DMS53 treated with DMSO at 0.1 percent for 48 hours (cell line): Measurements from ENCODE around the gene SLC25A33.

Experiments
- DNase-seq: peaks from one replicate; lab custom pipeline; 2025; ENCODE audit not compliant: unreplicated experiment; lab: John Stamatoyannopoulos, UW

Gene SLC25A33

DNA sequence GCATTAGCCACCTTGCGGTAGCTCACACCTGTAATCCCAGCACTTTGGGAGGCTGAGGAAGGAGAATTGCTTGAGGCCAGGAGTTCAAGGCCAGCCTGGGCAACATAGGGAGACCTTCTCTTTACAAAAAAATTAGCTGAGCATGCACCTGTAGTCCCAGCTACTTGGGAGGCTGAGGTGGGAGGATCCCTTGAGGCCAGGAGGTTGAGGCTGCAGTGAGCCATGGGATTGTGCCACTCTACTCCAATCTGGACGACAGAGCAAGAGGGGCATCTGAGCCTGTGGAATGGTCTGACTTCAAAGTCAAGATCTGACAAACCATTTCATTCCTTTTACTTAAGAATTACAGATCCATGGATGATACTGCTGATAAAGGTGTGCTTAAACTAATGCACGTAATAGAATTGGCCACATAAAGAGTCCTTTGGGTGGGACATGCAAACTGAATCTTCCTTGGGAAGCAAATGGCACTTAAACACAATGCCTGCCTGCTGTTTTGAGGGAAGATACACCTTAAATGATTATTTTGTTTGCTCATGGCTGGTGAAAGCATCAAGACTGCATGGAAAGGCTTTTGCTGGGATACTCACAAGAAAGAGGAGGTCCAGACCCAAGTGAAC lies 47.0 kb downstream of the SLC25A33 start:
- DNase-seq, result no peak

DNA sequence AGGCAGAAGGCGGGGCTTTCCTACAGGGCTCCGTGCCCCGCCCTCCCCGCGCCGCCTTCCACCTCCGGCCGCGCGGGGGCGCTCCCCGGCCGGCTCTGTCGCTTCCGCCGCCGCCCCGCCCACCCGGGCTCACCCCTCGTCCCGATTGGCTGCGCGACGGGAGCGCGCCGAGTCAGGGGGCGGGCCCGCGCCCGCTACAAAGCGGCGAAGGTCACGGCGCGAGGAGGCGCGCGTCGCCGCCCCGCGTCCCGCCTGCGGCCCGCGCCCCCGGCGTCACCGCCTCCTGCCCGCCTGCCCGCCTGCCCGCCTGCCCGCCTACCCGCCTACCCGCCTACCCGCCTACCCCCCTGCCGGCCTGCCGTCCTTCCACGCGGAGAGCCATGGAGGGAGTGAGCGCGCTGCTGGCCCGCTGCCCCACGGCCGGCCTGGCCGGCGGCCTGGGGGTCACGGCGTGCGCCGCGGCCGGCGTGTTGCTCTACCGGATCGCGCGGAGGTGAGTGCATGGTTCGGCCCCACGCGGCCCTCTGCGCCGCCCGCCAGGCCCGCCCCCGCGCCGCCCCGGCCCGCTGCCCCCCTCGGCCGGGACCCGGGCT lies 49.4 kb downstream of the SLC25A33 start, which contains the start of gene TMEM201:
Gene TMEM201 (plus strand): TSS at position 361 of the 593 bp plus-strand sequence. CDS start 20 bp downstream, at position 381.
- DNase-seq, result peak; percentile 83

GRCh38 chr1:9589144-9589718 lies 50.0 kb downstream of the SLC25A33 start:
- peak; percentile 20 for DNase-seq

- no peak for DNase-seq
Observed at GRCh38 chr1:9589719-9590157, 50.5 kb downstream of the SLC25A33 start.

GRCh38 chr1:9590201-9590600 lies 50.9 kb downstream of the SLC25A33 start:
- DNase-seq, result no peak

DNA sequence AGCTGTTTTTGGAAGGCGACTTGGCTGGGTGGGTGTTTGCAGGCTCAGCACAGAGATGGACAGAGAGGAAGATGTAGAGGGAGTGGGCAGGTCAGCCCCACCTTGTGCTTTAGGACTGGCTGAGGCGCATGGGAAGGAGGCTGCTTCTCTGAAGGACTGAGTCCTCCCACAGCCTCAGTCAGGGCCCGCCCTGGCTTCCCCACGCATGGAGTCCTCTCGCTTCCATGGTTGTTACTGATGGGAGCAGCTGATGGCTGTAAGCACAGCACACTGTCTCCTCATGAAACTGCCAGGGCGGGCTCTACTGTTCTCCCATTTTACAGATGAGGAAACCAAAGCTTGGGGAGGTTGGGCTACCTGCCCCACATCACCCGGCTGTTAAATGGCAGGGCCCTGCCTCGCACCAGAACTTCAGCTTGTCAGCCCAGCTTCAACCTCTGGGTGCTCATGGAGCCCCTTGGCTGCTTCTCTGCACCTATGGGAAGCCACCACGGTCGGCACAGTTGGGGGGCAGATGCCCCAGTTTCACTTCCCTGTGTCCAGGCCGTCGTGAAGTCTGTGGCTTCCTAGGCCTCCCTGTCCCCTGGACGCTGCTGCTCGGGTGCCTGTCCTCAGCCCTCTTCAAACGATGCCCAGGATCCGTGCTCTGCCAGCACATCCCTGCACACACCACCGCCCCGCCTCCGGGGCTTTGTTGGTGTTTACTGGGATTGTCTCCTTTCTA lies 51.8 kb downstream of the SLC25A33 start:
- DNase-seq, result no peak

DNA sequence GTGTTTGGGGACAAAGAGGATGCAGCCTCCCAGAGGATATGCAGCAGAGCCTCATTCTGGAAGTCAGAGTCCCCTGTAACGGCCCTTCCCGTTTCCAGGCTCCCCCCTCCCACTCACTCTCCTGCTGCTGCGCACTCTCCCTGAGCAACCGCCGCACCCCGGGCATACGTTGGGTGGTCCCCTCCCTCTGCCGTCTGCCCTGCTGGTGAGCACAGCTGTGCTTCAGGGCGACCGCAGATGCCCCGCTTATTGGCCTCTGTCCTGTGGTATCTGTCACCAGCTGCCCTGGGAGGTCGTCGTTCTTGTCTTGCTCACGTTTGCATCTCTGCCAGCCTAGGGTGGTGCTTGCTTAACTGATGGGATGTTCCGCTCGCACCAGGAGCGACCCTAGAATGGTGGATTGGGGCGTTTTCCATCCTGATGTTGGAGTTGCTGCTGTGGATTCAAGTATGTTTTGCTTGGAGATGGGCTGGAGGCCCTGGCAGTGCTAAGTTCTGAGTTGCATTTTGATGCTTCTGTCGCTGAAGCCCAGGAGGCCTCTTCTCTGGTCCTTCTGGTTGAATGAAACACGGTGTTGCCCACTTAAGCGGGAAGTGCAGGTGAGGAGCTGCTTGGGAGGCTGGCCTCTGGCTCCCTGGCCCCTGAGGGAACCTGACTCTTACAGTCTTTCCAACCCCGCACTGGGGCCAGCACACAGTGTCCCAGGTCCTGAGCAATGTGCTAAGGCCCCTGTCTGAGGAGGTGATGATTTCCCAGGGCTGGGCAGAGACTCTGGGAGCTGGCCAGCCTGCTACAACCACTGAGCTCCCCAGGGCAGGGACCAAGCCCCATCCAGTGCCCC lies 52.6 kb downstream of the SLC25A33 start:
- DNase-seq, result no peak

DNA sequence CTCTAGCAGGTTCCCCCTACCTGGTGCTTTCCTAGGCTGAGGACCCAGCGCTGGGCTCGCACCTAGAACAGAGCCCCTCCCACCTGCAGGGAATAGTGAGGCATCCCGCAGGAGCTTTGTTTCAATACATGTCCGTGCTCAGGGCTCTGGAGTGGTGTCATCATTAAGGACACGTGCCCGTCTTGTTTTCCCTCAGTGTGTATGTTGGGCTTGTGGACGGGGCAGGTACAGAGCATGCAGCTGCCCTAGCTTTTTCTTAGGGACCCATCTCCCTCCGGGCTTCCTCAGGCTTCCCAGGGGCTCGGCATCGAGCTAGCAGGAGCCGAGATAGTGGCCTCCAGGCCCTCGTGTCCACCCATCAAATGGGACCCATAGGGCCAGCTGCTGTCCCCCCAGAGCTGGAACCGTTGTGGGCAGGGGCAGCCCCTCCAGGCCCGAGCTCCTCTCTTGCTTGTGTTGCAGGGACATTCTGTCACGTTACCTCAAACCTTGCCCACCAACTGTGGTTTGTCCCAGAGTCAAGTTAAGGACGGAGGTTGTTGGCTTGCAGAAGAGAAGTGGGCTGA lies 53.3 kb downstream of the SLC25A33 start:
- DNase-seq, result no peak

DNA sequence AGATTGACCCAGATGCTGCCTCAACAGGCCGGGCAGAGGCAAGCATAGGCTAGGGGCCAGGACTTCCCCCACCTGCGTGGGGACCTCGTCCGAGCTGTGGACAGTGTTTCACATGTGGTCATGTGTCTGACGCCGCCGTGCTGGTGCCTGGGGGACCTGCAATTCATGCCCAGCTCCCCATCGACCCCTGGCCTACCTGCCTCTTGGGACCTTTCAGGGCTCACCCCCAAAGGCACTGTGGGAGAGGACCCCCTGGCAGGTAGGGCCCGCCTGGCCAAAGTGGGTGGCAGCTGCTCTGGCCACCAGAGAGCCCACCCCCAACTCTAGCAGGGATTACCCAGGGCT lies 53.9 kb downstream of the SLC25A33 start:
- DNase-seq, result no peak

GRCh38 chr1:9593492-9594465 lies 54.5 kb downstream of the SLC25A33 start:
- peak; percentile 47 for DNase-seq

DNA sequence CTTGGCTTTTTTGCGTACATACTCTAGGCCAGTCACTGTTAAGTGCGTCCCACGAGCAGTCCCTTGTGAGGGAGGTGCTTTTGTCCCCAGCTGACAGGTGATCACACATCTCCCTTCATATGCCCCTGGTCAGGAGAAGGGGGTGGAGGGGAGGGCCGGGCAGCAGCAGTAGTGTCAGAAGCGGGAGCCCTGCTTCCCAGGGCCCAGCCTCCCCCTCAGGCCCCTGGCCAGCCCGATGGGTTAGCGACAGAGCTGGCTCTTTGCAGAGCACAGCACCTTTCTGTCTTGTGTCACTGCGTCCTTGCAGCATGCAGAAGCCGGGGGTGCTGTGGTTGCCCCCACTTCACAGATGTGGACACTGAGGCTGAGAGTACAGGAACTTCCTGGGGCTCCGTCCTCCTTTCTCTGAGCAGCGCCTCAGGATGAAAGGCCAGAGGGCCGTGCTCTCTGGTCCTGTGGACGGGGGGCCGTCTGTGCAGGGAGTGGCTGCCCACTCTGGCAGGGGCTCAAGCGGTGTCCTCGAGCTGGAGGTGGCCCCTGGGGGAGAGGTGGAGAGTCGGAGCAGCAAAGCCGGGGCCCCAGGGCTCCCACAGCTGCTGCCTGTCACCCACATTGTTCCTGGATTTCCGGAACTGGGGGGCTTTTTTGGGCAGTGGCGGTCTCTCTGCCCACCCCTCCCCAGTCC lies 55.3 kb downstream of the SLC25A33 start:
- DNase-seq, result no peak

DNA sequence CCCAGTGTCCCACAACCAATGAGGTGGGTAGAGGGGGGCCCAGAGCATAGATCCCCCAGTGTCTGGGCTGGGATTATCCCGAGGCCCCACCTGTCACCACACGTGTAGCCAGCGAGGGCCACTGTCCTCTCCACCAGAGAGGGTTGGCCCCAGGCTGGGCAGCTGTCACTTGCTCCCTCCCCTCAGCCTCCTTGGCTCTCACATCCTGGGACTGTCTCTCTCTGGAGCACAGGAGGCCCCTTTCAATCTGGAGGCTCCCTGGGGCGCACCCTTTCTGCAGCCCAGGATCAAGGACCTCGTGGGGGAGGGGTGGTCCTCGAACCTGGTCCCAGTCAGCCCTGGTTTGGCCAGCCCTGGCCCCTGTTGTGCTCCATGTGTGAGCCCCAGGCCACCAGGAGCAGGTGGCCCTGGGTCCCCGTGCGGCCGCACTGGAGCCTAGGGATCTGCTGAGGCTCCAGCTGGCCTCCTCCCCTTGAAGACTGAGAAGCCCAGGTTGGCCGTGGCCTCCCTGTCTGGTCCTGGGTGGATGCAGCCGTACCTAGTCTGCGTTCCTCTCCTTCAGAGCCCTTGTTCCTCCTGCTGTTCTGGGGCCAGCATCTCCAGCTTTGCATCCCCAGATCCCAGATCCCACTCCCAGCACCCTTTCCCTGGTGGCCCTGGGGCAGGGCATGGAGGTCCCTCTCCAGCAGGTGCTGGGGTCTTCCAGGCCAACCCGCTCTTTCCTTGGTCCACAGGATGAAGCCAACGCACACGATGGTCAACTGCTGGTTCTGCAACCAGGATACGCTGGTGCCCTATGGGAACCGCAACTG lies 56.1 kb downstream of the SLC25A33 start:
- no peak for DNase-seq

GRCh38 chr1:9595968-9596340 lies 56.7 kb downstream of the SLC25A33 start:
- DNase-seq, result no peak

GRCh38 chr1:9596415-9597123 lies 57.3 kb downstream of the SLC25A33 start:
- no peak for DNase-seq

DNA sequence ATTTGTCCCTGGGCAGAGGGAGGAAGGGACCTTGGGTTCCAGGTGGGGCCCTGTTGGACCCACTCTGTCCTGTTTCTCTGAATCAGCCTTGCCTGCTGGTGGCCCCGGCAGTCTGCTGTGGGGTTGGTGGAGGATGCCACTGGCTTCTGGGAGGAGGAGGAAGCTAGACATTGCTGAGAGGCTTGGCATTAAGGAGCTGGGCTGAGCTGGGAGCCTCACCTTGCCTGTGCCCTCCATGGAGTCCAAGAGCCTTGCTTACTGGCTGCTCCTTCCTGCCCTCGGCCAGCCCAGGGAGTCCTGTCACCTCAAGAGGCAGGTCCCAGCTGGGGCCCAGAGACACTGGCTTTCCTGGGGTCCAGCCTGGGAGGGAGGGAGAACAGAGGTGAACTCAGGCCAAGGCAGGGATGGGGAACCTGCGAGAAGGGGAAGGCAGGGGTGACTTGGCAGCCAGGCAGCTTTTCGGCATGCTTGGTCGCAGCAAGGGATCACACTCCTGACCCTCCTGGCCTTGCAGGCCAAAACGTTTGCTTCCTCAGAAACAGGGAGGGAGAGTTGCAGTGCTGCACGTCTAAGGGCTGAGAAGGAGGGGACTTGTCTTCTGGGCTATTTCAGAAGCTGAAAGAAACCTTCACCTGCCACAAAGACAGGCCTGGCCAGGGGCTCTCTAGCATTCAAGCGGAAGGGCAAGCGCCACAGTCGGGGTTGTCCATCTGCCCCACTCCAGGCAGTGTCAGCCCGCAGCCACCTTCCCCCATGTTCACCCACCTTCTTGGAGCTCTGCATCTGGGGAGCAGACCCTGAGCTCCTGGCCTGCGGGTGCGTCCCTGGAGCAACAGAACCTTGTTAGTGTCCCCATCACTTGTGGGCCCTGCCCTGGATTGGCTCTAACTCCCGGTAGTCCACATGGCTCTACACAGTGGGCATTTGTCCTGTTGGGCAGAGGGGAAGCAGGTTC lies 58.4 kb downstream of the SLC25A33 start:
- DNase-seq, result no peak

DNA sequence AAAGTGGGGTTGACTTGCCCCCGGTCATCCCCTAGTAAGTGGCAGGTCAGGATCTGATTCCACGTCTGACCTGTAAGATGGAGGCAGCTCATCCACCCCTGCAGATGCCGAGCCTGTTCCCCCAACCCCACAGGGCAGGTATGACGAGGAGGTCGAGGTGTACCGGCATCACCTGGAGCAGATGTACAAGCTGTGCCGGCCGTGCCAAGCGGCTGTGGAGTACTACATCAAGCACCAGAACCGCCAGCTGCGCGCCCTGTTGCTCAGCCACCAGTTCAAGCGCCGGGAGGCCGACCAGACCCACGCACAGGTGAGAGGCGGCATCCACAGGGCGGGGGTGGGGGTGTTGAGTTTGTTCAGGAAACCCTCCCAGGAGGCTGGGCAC lies 59.0 kb downstream of the SLC25A33 start:
- DNase-seq, result no peak

- DNase-seq, result no peak
Observed at GRCh38 chr1:9599741-9600140, 60.5 kb downstream of the SLC25A33 start.
